Endothelial cell of umbilical vein (primary cell): ENCODE data around the gene ITGA3.

ENCODE experiments used
- CTCF ChIP-seq, 2 donors: IDR thresholded peaks; 1 replicate in 1 of 2; 2 replicates in 1 of 2; pipeline ENCODE4 v1.5.1; 2011; ENCODE audit warnings: low read length in 2 of 2, mild to moderate bottlenecking in 2 of 2, moderate library complexity in 2 of 2, control low read depth in 1 of 2, inconsistent platforms in 1 of 2, low read depth in 1 of 2; ENCODE audit not compliant: insufficient read depth in 1 of 2; ENCODE audit errors: extremely low read depth in 1 of 2
- JUN ChIP-seq: IDR thresholded peaks from 2 replicates; pipeline ENCODE4 v1.6.1; 2011; ENCODE audit warnings: borderline replicate concordance, low read depth; ENCODE audit not compliant: insufficient read length, insufficient read depth
- POLR2A ChIP-seq: IDR thresholded peaks from 2 replicates; pipeline ENCODE4 v1.6.1; 2012; ENCODE audit warnings: low read depth, mild to moderate bottlenecking, control low read depth, low read length
- TF ChIP-seq, protein P1 (sequence below): IDR thresholded peaks from 2 replicates; pipeline ENCODE4 v1.6.1; 2011; ENCODE audit not compliant: insufficient read depth, insufficient read length

DNA sequence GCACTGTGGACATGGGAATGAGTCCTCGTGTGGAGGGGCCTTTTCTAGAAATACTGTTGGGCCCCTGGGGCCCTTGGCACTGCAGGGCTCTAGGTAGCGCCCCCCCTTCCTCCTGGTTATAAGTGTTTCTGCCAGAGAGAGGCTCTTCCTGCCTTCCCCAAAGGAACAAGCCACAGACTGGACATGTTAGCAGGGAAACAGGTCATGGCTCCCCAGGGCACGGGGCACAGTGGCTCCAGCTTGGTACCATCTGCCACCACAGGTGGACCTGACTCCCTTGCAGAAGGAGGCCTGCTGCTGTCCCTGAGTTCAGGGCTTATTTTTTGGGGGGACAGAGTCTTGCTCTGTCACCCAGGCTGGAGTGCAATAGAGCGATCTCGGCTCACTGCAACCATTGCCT is 48.0 kb downstream of the ITGA3 start:
- no peak for TF ChIP-seq POLR2A
- TF ChIP-seq CTCF (IDR thresholded peaks at IDR 0.05; ENCODE audit: extremely low read depth in 1 of 2, insufficient read depth in 1 of 2, low read depth in 1 of 2, low read length in 2 of 2), result no peak
- TF ChIP-seq, protein P1, sequence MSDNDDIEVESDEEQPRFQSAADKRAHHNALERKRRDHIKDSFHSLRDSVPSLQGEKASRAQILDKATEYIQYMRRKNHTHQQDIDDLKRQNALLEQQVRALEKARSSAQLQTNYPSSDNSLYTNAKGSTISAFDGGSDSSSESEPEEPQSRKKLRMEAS, result no peak
- no peak for TF ChIP-seq JUN
